ENCODE data around the gene CTXND1. TPM values are rescaled to one million over a fixed set of nuclear protein-coding genes. Genes with fewer than 3 reads are reported as not detected.

Gene CTXND1
- polyA plus RNA-seq, 3 donors from 2014 or later: not detected

DNA sequence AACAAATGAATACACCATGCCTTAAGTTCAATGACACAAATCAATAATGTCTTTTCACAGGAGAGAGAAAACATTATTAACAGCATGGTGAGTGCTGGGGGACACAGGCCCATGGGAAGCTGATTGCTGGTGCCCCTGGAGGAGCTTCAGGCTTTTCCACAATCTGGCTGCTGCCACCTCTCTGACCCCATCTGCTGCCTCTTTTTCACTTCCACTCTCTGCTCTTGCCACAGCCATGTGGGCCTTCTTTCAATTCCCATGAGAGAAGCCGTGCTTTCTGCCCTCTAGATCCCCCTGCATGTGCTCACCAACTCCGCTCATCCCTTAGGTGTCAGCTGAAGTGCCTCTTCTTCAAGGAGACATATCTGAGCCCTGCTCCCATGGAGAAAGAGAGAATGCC lies 21.0 kb upstream of the CTXND1 start:
- peaks cover 2 to 6% (median 3%) of the 10 kb centered on the region in 3 donors for H3K27me3 Mint-ChIP-seq (ENCODE audit: low read depth in 3 of 3)
- H3K36me3 Mint-ChIP-seq: no peaks in the 10 kb centered on the region
- no peak overlapping the region for H3K27ac Mint-ChIP-seq
- H3K4me3 Mint-ChIP-seq: no peak overlapping the region
- DNase-seq: no peak
- H3K4me1 Mint-ChIP-seq: no peaks in the 10 kb centered on the region
- peaks cover 0 to 4% (median 0%) of the 10 kb centered on the region in 6 donors for H3K9me3 Mint-ChIP-seq

DNA sequence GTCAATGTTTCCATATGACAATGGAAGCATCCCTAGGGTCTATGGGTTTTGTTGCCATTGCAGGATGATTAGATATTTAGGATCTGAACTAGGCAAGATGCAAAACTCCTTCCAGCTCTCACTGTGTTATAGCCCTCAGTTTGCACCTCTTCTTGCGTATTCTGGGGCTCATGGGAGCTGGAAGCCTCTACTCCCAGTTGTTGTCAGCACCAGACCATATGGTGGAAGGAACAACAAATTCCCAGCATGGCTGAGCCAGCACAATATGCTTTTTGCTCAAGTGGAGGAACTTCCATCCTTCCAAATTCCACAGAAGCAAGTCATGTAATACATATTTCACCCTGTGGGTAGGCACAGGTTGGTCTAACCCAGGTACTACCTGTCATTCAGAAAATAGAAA lies 18.5 kb upstream of the CTXND1 start:
- no peak overlapping the region for H3K27ac Mint-ChIP-seq
- DNase-seq: no peak
- peaks cover 0 to 4% (median 0%) of the 10 kb centered on the region in 6 donors for H3K9me3 Mint-ChIP-seq
- peaks cover 2 to 9% (median 2%) of the 10 kb centered on the region in 3 donors for H3K27me3 Mint-ChIP-seq (ENCODE audit: low read depth in 3 of 3)
- no peaks in the 10 kb centered on the region for H3K4me1 Mint-ChIP-seq
- H3K36me3 Mint-ChIP-seq: no peaks in the 10 kb centered on the region
- H3K4me3 Mint-ChIP-seq: no peak overlapping the region

DNA sequence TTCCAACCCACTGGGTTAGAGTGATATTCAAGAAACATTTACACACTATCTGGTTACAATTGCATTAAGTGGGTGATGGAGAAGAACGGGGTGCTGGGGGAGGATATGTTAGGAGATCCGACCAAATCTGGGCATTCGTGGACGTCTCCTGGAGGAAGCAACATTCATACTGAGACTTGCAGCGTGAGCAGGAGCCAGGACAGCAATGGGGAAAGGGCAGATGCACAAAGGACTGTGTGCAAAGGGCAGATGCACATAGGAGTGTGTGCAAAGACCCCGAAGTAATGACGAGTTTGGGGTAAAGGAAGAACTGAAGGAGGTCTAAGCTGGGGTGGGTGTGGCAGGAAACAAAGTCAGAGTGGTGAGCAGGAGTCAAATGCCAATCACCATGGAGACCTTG lies 16.1 kb upstream of the CTXND1 start:
- Mint-ChIP-seq H3K9me3 (no peaks in the 10 kb centered on the region), H3K4me1 (no peaks in the 10 kb centered on the region), H3K4me3 (no peak overlapping the region), H3K27ac (no peak overlapping the region), H3K27me3 (ENCODE audit: low read depth in 3 of 3) (peaks cover 2 to 12% (median 3%) of the 10 kb centered on the region in 3 donors), H3K36me3 (no peaks in the 10 kb centered on the region)
- DNase-seq: no peak

DNA sequence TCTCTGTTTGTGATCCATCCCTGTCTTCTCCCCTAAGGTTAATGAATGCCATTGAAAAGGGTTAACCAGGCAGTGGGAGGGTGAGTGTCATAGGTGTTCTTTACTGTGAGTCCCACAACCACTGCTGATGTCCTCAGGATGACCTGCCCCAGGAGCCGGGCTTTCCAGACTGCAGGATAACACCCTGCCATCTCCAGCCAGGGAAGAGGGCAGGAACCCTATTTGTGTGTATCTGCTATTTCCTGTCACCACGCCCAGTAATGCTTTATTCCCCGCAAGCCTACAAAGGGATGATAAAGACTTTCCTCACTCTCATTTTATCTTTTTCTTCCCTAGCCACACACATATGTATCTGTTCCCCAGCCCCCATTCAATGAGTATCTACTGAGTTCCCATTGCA lies 15.6 kb upstream of the CTXND1 start:
- peaks cover 2 to 13% (median 3%) of the 10 kb centered on the region in 3 donors for H3K27me3 Mint-ChIP-seq (ENCODE audit: low read depth in 3 of 3)
- no peaks in the 10 kb centered on the region for H3K4me1 Mint-ChIP-seq
- H3K9me3 Mint-ChIP-seq: no peaks in the 10 kb centered on the region
- H3K4me3 Mint-ChIP-seq: no peak overlapping the region
- H3K36me3 Mint-ChIP-seq: no peaks in the 10 kb centered on the region
- no peak for DNase-seq
- H3K27ac Mint-ChIP-seq: no peak overlapping the region

DNA sequence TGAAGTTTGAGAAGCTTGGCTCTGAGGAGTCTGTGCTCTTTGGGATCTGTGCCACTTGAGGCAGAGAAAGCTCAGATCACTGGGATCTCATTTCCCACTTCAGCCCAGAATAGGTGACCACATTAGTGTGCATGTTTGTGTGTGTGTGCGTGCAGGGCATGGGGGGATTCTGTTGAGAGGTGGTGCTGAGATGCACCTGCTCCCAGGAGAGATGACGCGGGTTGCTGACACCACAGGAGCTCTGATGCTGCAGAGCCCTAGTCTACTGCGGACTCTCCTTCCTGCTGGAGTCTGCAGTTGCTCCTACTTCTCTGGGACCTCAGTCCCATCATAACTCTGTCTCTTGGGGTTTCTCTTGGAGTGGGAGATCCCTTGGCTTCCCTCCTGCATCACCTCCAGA lies 14.7 kb upstream of the CTXND1 start:
- H3K27me3 Mint-ChIP-seq (ENCODE audit: low read depth in 3 of 3): peaks cover 2 to 18% (median 3%) of the 10 kb centered on the region in 3 donors
- no peaks in the 10 kb centered on the region for H3K9me3 Mint-ChIP-seq
- H3K4me3 Mint-ChIP-seq: no peak overlapping the region
- no peak overlapping the region for H3K27ac Mint-ChIP-seq
- no peak for DNase-seq
- no peaks in the 10 kb centered on the region for H3K4me1 Mint-ChIP-seq
- H3K36me3 Mint-ChIP-seq: no peaks in the 10 kb centered on the region

DNA sequence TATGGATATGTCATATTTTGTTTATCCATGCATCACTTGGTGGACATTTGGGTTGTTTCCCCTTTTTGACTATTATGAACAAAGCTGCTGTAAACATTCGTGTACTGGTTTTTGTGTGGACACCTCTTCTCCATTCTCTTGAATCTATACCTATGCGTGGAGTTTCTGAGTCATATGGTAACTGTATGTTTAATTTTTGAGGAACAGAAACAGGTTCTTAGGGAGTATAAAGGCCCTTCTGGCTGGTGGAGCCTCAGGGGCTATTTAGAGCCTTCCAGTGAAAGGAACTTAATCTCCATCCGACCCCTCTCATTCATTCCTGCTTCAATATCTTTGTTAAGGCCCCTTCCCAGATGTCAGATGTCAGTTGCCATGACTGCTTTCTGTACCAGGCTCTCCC lies 14.1 kb upstream of the CTXND1 start:
- no peak overlapping the region for H3K27ac Mint-ChIP-seq
- DNase-seq: no peak
- peaks cover 0 to 21% (median 5%) of the 10 kb centered on the region in 3 donors for H3K27me3 Mint-ChIP-seq (ENCODE audit: low read depth in 3 of 3)
- H3K9me3 Mint-ChIP-seq: no peaks in the 10 kb centered on the region
- no peak overlapping the region for H3K4me3 Mint-ChIP-seq
- H3K4me1 Mint-ChIP-seq: no peaks in the 10 kb centered on the region
- no peaks in the 10 kb centered on the region for H3K36me3 Mint-ChIP-seq

DNA sequence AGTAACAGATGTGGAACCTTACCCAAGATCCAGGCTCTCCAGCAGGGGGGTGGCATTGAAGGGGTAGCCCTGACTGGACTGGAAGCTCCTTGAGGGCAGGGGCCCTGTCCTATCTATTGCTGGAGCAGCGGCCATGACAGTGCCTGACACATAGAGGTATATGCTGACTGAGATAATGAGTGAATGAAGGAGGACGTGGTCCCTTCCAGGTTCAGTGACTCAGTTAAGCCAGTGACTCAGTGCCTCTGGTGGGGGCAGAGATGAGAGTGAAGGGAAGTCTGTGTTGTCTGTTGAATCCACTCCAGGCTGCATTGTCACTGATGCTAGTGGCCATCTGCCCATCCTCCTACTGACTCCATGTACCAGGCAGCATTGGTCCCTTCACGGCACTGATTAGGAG lies 13.0 kb upstream of the CTXND1 start:
- no peak for DNase-seq
- no peak overlapping the region for H3K27ac Mint-ChIP-seq
- no peaks in the 10 kb centered on the region for H3K9me3 Mint-ChIP-seq
- no peaks in the 10 kb centered on the region for H3K4me1 Mint-ChIP-seq
- H3K4me3 Mint-ChIP-seq: no peak overlapping the region
- H3K36me3 Mint-ChIP-seq: no peaks in the 10 kb centered on the region
- H3K27me3 Mint-ChIP-seq (ENCODE audit: low read depth in 3 of 3): peaks cover 0 to 22% (median 5%) of the 10 kb centered on the region in 3 donors

DNA sequence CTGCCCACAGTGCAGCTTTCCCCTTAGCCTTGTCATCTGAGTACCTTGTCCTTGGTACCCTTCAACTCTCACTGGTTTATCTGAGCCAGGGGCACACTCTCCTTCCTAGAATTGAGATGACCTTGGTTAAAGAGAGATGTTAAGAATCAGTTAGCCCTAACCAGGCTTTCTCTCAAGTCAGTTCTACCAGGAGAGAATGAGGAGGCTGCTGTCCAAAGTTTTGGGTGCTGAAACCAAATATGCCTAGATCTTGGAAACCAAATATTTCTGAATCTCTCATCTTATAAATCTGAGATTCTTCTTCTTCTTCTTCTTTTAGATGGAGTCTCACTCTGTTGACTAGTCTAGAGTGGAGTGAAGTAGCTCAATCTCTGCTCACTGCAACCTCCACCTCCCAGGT lies 12.0 kb upstream of the CTXND1 start:
- Mint-ChIP-seq H3K4me1 (no peaks in the 10 kb centered on the region), H3K27ac (no peak overlapping the region), H3K27me3 (ENCODE audit: low read depth in 3 of 3) (peaks cover 0 to 28% (median 5%) of the 10 kb centered on the region in 3 donors), H3K36me3 (no peaks in the 10 kb centered on the region), H3K9me3 (no peaks in the 10 kb centered on the region), H3K4me3 (no peak overlapping the region)
- no peak for DNase-seq

DNA sequence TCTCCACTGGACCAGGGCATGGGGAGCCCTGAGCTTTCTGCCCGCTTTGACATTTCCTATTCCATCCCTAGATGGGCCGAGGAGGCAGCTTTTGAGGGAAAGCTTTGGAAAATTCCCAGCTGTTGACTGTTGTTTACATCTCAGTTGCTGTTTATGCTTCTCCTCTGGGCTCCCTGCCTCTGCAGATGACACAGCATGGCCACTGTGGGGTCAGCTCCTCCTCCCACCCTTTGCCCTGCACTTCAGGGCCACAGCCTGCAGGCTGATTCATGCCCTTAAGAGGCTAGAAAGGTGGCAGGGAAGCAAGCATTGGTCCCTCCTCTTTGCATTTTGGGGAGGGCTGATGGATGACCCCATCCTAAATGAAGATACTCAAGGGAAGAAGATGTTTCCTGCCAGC lies 8.5 kb upstream of the CTXND1 start:
- H3K9me3 Mint-ChIP-seq: no peaks in the 10 kb centered on the region
- H3K4me1 Mint-ChIP-seq: no peaks in the 10 kb centered on the region
- H3K4me3 Mint-ChIP-seq: no peak overlapping the region
- H3K36me3 Mint-ChIP-seq: no peaks in the 10 kb centered on the region
- no peak for DNase-seq
- no peak overlapping the region for H3K27ac Mint-ChIP-seq
- peaks cover 0 to 34% (median 5%) of the 10 kb centered on the region in 3 donors for H3K27me3 Mint-ChIP-seq (ENCODE audit: low read depth in 3 of 3)

DNA sequence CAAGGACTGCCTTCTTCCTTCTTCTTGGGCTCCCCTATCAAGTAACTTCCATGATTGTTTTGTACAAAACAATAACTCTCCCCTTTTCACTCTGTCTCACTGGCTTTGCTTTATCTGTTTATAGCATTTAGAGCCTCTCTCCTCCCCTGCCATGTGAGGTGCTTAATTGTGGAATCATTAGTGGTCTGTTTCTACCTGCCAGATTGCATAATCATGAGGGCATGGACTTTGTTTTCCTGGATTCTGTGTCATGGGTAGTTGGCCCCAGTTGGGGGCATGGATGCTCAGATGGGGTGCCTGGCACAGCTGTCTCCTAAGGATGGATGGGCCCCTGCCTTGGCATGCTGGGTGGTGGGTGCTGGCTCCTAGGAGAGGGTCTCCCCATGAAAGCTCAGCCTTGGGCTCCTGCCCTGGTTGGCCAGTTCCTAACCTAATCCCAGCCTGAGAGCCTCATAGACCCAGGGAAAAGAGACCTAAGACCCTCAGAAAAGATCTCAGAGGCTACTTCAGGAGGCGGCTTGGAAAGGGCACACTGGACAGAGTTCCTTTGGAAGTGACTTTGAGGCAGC lies 8.0 kb upstream of the CTXND1 start:
- H3K4me1 Mint-ChIP-seq: no peaks in the 10 kb centered on the region
- H3K27me3 Mint-ChIP-seq (ENCODE audit: low read depth in 3 of 3): peaks cover under 1 to 39% (median 5%) of the 10 kb centered on the region in 3 donors
- peaks cover 0 to 2% (median 0%) of the 10 kb centered on the region in 6 donors for H3K9me3 Mint-ChIP-seq
- H3K27ac Mint-ChIP-seq: no peak overlapping the region
- H3K36me3 Mint-ChIP-seq: no peaks in the 10 kb centered on the region
- H3K4me3 Mint-ChIP-seq: no peak overlapping the region
- no peak for DNase-seq

DNA sequence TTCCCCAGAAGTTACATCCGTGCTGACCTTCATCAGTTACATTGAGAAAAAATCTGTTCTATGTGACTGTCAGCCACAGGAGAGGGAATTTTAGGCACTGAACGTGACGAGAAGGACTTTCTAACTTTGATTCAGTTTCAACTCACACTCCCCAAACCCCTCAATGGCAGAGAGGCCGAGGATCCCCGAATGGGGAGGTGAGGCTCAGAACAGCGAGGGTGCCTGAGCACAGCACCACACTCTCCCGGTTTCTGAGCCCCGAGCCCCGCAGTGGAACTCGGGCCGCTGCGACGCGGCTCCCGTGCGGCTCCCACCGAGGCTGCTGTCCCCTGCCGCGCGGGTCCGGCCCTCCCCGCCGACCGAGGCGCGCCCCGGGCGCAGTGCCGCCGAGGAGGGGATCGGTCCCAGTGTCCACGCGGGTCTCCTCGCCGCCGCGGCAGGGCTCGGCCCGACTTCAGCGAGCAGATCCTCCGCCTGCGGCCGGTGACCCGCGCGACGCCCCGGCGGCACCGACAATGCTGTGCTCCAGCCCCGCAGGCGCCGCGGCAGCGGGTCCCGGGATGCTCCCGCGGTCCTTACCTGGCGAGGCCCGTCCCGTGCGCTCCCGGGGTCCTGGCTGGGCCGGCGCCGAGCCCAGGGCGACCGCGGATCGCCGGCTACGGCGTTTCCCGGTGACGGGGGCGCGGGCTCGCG lies 439 bp downstream of the CTXND1 start:
- peaks cover 0 to 2% (median 0%) of the 10 kb centered on the region in 6 donors for H3K9me3 Mint-ChIP-seq
- peak overlapping the region in 1 of 5 donors; percentile 42 for H3K4me3 Mint-ChIP-seq
- H3K36me3 Mint-ChIP-seq: no peaks in the 10 kb centered on the region
- H3K27me3 Mint-ChIP-seq (ENCODE audit: low read depth in 3 of 3): peaks cover 2 to 42% (median 28%) of the 10 kb centered on the region in 3 donors
- no peak overlapping the region for H3K27ac Mint-ChIP-seq
- DNase-seq: no peak
- peaks cover 4 to 6% of the 10 kb centered on the region in 2 donors for H3K4me1 Mint-ChIP-seq

DNA sequence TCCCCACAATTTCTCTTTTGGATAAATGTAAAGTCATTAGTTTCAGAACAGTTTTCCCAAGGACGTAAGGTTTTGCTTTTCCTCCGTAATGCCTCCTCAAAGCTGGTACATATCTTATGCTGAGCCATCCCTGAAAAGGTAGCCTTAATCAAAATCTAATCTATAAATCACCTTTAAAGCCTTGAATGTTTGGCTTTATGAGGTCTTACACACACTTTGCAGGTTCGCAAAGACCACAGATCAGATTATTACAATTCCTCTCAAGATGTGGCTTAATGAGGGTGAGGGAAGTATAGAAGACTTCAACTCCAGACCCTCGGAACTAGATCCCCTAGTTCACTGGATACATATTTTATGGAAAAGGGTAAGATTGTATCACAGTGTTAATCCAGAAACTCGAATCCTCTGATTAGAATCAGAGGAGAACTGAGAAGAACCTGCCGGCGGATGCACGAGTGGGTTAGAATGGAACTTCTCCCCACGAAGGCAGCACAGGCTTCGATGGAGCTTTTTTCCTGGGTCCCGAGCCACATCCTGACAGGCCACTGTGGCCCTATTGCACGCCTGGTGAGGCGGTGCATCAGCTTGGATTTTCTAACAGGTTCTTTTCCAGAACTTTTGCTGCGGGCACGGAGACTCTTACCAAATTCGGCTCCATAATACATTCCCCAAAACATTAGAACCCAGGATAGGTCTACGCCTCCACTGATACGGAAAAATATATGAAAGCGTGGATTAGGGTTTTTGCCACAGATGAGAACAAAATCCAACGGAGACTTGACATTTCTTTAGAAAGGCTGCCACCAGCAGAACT lies 1.2 kb downstream of the CTXND1 start:
- Mint-ChIP-seq H3K27me3 (ENCODE audit: low read depth in 3 of 3) (peaks cover 4 to 38% (median 28%) of the 10 kb centered on the region in 3 donors), H3K27ac (no peak overlapping the region), H3K9me3 (peaks cover 0 to 2% (median 0%) of the 10 kb centered on the region in 6 donors), H3K4me1 (peaks cover 4 to 6% of the 10 kb centered on the region in 2 donors), H3K36me3 (no peaks in the 10 kb centered on the region), H3K4me3 (peak overlapping the region in 2 of 5 donors; percentile 15 to 42)
- no peak for DNase-seq

DNA sequence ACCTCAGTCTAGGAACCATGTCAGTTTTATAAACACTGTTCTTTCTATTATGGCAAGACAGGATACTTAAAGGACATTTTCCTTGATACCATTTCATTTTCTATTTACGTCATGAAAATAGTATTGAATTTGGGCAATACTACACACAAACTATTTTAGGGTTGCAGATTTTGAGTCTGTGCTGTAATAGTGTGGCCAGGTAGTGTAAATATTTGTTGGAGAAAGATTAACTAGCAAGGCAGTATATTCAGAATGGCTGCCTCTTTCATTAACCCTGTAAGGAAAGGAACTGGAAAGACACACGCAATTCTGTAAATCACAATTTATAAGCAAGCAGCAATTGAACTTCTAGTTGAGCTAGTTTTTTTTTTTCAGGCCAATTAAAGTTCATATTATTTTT lies 2.0 kb downstream of the CTXND1 start:
- DNase-seq: no peak
- Mint-ChIP-seq H3K36me3 (no peaks in the 10 kb centered on the region), H3K9me3 (no peaks in the 10 kb centered on the region), H3K27me3 (ENCODE audit: low read depth in 3 of 3) (peaks cover 4 to 29% (median 28%) of the 10 kb centered on the region in 3 donors), H3K4me1 (peaks cover 4 to 6% of the 10 kb centered on the region in 2 donors), H3K4me3 (no peak overlapping the region), H3K27ac (no peak overlapping the region)

DNA sequence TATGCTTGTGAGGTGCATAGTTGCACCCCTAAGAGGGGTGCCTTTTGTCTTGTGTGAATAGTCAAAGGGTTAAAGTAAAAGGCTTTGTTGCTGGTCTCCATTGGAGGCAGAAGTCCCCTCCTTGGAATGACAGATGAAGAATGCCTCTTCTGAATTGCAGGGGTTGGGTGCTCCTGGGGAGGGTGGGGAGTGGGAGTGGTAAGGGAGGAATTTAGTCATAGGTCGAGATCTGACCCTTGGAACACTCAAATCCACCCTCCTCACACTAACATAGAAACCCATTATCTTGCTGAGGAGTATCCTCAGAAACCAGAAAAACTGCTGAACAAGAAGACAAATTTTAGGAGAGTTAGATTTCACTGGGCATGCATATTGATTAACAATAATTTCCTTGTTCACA lies 4.7 kb downstream of the CTXND1 start:
- Mint-ChIP-seq H3K36me3 (no peaks in the 10 kb centered on the region), H3K4me1 (peaks cover 3 to 4% of the 10 kb centered on the region in 2 donors), H3K27ac (no peak overlapping the region), H3K4me3 (no peak overlapping the region), H3K9me3 (no peaks in the 10 kb centered on the region), H3K27me3 (ENCODE audit: low read depth in 3 of 3) (peaks cover 4 to 24% (median 21%) of the 10 kb centered on the region in 3 donors)
- no peak for DNase-seq
